PC-9 (cell line): ENCODE results near the gene CNNM2.

Experiments
- CTCF ChIP-seq: fragments of 200-600 bp; sonication (generic); conservative IDR thresholded peaks from 2 replicates; pipeline ENCODE4 v1.6.1; 2017; ENCODE audit warnings: mixed run types, antibody characterized with exemption, mild to moderate bottlenecking, moderate library complexity
- EZH2 ChIP-seq: fragments of 200-600 bp; sonication (generic); IDR thresholded peaks from 2 replicates; pipeline ENCODE4 v1.8.0; 2017; ENCODE audit warnings: antibody characterized with exemption, low read depth

DNA sequence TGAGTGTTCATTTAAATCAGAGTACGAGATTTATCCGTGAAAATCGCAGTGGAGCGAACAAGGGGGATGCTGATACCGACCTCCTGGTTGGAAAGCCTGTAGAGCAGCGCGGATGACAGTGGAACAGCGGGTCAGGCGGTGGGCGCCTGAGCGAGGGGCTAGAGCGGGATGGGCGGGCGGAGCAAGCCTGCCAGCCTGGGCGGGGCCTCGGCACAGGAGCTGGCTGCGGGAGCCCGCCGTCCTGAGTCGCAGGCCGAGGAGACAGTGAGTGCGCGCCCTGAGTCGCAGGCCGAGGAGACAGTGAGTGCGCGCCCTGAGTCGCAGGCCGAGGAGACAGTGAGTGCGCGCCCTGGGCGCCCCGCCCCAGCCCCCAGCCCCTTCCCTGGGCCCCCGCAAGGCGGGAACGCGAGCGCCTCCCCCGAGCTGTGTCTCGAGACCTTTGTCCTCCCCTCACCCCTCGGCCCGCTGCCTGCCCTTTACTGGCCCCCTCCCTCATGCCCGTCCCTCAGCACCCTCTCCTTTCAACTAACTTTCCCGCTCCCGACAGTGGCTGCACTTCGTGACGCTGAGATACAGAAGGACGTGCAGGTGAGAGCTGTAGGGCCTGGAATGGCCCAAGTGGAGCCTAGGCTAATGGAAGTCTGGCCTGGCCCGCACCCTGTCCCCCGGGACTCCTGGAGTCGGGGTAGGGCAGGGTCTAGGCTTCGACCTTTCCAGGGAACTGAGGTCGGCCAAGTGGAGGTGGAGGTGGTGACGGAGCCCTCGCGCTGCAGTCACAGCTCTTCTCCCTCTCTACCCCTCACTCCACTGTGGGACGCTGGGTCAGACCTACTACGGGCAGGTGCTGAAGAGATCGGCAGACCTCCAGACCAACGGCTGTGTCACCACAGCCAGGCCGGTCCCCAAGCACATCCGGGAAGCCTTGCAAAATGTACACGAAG lies 48.6 kb upstream of the CNNM2 start, which contains the start of gene AS3MT:
- TF ChIP-seq CTCF (no peak), EZH2 (no peak)
